A673 (cell line): ENCODE results near the gene TBC1D22A. TPM values are rescaled to one million over a fixed set of nuclear protein-coding genes. Genes with fewer than 3 reads are reported as not detected.

Source experiments
- BruUV-seq: library from RNA; stranded (reverse); fragments of 400-500 nt; replicated peaks from 2 replicates; lab custom pipeline; 2021; lab: Mats Ljungman, UMichigan
- CTCF ChIA-PET: fragments of 300-600 bp; sonication (Branson Sonifier 250); formaldehyde crosslinking; loops from one replicate; lab custom pipeline; 2022; ENCODE audit warnings: antibody characterized with exemption; lab: Charles Lee
- POLR2A ChIA-PET: fragments of 300-600 bp; sonication (Branson Sonifier 250); formaldehyde crosslinking; loops from one replicate; lab custom pipeline; 2022; ENCODE audit warnings: antibody characterized with exemption; ENCODE audit not compliant: low non-redundant PET; lab: Charles Lee
- DNase-seq: peaks from one replicate; pipeline ENCODE4 v3.0.0-alpha.2; 2015; ENCODE audit warnings: low spot score
- H3K27ac ChIP-seq: fragments of 200-600 bp; sonication (generic); 2 replicates; pipeline ENCODE4 v1.5.1; 2016; ENCODE audit warnings: mixed run types, low read depth, mild to moderate bottlenecking, mixed read lengths, antibody characterized with exemption, low read length; ENCODE audit not compliant: poor library complexity, severe bottlenecking
- H3K27me3 ChIP-seq: fragments of 200-600 bp; sonication (generic); replicated peaks from 2 replicates; pipeline ENCODE4 v1.6.1; 2017; ENCODE audit warnings: mixed run types, low read depth, mild to moderate bottlenecking, mixed read lengths, antibody characterized with exemption, low read length; ENCODE audit not compliant: insufficient read depth, poor library complexity
- H3K36me3 ChIP-seq: fragments of 200-600 bp; sonication (generic); 2 replicates; pipeline ENCODE4 v1.6.1; 2016; ENCODE audit warnings: mixed run types, mild to moderate bottlenecking, mixed read lengths, antibody characterized with exemption, low read length; ENCODE audit not compliant: insufficient read depth, poor library complexity, severe bottlenecking
- H3K4me1 ChIP-seq: fragments of 200-600 bp; sonication (generic); 2 replicates; pipeline ENCODE4 v1.6.1; 2017; ENCODE audit warnings: mixed run types, mild to moderate bottlenecking, mixed read lengths, antibody characterized with exemption, low read length; ENCODE audit not compliant: insufficient read depth, poor library complexity, severe bottlenecking
- H3K4me3 ChIP-seq: fragments of 200-600 bp; sonication (generic); 2 replicates; pipeline ENCODE4 v1.5.1; 2016; ENCODE audit warnings: low read depth, mixed run types, mild to moderate bottlenecking, mixed read lengths, low read length; ENCODE audit not compliant: poor library complexity, severe bottlenecking
- H3K9me3 ChIP-seq: fragments of 200-600 bp; sonication (generic); 2 replicates; pipeline ENCODE4 v1.6.1; 2016; ENCODE audit warnings: mixed run types, low read depth, mild to moderate bottlenecking, mixed read lengths, antibody characterized with exemption, low read length; ENCODE audit not compliant: poor library complexity, severe bottlenecking
- EZH2 ChIP-seq: fragments of 200-600 bp; sonication (generic); IDR thresholded peaks from 2 replicates; pipeline ENCODE4 v1.6.1; 2017; ENCODE audit warnings: borderline replicate concordance, low read depth, mild to moderate bottlenecking, mixed read lengths, antibody characterized with exemption, low read length; ENCODE audit not compliant: poor library complexity, severe bottlenecking
- intact Hi-C: fragments of 100-400 bp; cut with micrococcal nuclease; formaldehyde crosslinking; loops from one replicate; pipeline ENCODE4 v1.10.0; 2022; ENCODE audit not compliant: unreplicated experiment
- total RNA-seq: library from RNA; stranded (reverse); gene quantifications from 2 replicates; pipeline ENCODE4 v1.2.3, GENCODE V29; 2021
- TF ChIP-seq, protein P1 (sequence below): fragments of 300-800, 200-600 bp; sonication (generic); conservative IDR thresholded peaks from 2 replicates; pipeline ENCODE4 v1.5.1; 2017; ENCODE audit warnings: low read depth, mild to moderate bottlenecking, antibody characterized with exemption, low read length, moderate library complexity, mixed read lengths

Gene TBC1D22A
- total RNA-seq, 1 experiment from 2014 or later: 22.5 TPM

DNA sequence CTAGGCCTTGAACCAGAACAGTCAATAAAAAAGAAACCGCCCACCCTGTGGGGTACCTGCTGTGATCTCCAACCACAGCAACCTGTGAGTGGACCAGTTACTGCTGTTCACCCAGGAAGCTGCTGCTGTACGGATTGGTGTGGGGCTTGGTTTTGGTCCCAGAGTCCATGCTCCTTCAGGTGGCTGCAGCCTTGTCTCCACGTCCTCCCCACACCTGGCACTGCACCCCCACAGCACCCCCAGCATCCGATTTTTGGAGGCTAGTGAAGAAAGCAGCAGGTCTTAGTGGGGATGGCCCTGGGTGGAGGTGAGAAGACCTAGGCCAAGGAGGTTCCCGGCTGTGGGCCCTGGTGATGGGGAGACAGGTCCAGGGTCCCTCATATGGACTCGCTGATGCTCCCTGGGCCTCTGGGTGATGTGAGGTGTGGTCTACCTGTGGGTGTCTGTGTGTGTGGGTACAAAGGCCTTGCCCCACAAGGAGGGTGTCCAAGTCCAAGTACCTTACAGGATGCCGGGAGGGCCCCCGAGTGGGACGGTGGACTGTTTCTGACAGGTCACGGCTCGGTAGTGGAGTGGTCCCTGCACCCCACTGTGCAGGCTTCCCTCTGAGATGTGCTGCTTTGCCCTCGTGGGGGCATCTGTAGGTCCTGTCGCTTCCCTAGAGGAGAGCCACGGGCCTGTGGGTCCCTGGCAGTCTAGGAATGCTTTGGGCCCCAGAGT is 283.4 kb downstream of the TBC1D22A start:
- CTCF ChIA-PET: no interaction called here
- H3K4me1 ChIP-seq: peaks cover 16% of the 10 kb centered on the region
- intact Hi-C loops: no loop called here
- no peaks in the 10 kb centered on the region for H3K36me3 ChIP-seq
- H3K27me3 ChIP-seq: no peaks in the 10 kb centered on the region
- no peak for DNase-seq
- no peak overlapping the region for H3K27ac ChIP-seq
- H3K4me3 ChIP-seq: no peak overlapping the region
- POLR2A ChIA-PET: no interaction called here
- BruUV-seq: no TSS peak
- no peaks in the 10 kb centered on the region for H3K9me3 ChIP-seq
- no peak for TF ChIP-seq EZH2
- TF ChIP-seq, protein P1, sequence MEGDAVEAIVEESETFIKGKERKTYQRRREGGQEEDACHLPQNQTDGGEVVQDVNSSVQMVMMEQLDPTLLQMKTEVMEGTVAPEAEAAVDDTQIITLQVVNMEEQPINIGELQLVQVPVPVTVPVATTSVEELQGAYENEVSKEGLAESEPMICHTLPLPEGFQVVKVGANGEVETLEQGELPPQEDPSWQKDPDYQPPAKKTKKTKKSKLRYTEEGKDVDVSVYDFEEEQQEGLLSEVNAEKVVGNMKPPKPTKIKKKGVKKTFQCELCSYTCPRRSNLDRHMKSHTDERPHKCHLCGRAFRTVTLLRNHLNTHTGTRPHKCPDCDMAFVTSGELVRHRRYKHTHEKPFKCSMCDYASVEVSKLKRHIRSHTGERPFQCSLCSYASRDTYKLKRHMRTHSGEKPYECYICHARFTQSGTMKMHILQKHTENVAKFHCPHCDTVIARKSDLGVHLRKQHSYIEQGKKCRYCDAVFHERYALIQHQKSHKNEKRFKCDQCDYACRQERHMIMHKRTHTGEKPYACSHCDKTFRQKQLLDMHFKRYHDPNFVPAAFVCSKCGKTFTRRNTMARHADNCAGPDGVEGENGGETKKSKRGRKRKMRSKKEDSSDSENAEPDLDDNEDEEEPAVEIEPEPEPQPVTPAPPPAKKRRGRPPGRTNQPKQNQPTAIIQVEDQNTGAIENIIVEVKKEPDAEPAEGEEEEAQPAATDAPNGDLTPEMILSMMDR: no peak

DNA sequence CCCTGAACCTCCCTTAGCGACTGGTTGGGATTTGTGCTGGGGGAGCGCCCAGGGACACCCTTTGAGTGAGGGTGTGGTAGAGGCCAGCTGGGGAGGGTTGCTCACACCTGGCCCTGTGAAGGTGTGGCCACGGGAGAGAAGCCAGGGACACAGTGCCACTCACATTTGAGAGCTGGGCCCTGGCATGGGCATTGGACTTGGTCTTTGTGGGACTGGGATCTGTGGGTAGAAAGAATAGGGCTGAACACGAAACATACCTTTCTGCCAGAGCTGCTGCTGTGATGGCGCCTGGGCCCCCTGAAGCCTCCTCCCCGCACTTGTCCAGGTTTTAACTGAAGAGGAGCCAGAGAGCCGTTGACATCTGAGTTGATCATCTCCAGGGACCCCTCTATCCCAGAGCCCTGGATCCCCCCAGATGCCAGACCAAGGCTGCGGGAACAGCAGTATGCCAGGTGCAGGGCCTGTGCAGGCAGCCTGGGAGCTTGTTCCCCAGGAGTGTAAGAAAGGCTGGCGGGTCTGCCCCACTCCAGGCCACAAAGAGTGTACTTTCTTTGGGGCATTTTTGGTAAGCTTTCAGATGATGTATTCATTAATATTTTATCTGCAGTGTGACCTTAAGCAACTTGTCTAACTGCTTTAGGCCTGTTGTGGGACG is 284.1 kb downstream of the TBC1D22A start:
- H3K36me3 ChIP-seq: no peaks in the 10 kb centered on the region
- CTCF ChIA-PET: no interaction called here
- no peak overlapping the region for H3K27ac ChIP-seq
- intact Hi-C loops: no loop called here
- H3K4me1 ChIP-seq: peaks cover 16% of the 10 kb centered on the region
- no peaks in the 10 kb centered on the region for H3K9me3 ChIP-seq
- no peaks in the 10 kb centered on the region for H3K27me3 ChIP-seq
- TF ChIP-seq, protein P1: no peak
- no peak for TF ChIP-seq EZH2
- no peak overlapping the region for H3K4me3 ChIP-seq
- POLR2A ChIA-PET: no interaction called here
- BruUV-seq: no TSS peak
- no peak for DNase-seq

DNA sequence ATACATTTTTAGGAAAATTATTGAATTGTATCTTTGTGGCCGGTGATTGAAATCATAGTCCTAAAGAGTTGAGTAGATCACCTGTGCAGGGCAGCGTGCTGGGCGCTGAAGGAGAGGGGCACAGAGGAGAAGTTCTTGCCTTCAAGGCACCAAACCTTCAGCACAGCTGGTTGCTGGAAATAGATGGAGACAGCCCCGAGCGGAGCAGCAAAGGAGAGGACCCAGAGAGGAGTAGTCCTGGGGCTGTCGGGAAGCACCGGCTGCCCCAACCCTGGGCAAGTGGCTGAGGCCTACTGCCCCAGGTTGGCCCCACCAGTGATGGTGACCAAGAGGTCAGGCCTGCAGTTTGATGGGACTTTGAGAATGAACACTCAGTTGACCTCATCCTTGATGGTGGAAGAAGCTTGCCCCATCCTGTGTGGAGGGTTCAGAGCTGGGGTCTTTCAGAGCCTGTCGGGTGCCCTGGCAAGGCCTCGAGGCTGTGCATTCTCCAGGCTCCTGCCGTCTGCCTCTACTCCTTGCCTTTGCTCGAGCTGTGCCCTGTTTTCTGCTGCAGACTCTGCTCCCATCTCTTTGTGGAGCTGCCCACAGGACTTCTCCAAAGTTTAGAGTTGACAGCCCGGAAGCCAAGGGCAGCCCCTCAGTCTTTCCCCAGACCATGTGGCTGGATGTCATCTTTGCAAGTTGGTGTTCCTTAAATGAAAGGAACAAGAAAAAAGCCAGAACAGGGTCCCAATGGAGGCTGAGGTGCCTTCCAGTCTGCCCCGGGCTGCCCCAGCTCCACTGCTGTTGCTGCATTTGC is 285.1 kb downstream of the TBC1D22A start:
- peaks cover 16% of the 10 kb centered on the region for H3K4me1 ChIP-seq
- no peak for TF ChIP-seq EZH2
- TF ChIP-seq, protein P1: no peak
- CTCF ChIA-PET: no interaction called here
- POLR2A ChIA-PET: no interaction called here
- DNase-seq: no peak
- H3K9me3 ChIP-seq: no peaks in the 10 kb centered on the region
- no peak overlapping the region for H3K4me3 ChIP-seq
- BruUV-seq: no TSS peak
- H3K36me3 ChIP-seq: no peaks in the 10 kb centered on the region
- intact Hi-C loops: no loop called here
- no peak overlapping the region for H3K27ac ChIP-seq
- no peaks in the 10 kb centered on the region for H3K27me3 ChIP-seq
